GM19351 (cell line): ENCODE data around the gene KPNA4.
"Not testable (repeated sequence)": the region's sequence is repeated elsewhere in the genome, so short reads cannot be mapped to it uniquely, and the experiment has no call there.

Experiments used
- ATAC-seq: cut with Tn5 transposase; IDR thresholded peaks from one replicate; pipeline ENCODE4 v1.9.1; 2021; ENCODE audit warnings: mild to moderate bottlenecking, moderate library complexity; ENCODE audit not compliant: unreplicated experiment

The KPNA4 gene

GRCh38 chr3:160573955-160574525 is 8.7 kb upstream of the KPNA4 start:
- ATAC-seq = not testable (repeated sequence)

- ATAC-seq = no peak
These were observed 4.7 kb upstream of the KPNA4 start for GRCh38 chr3:160569894-160570652.

- ATAC-seq = no peak
These were observed 3.6 kb upstream of the KPNA4 start for GRCh38 chr3:160568989-160569388.

DNA sequence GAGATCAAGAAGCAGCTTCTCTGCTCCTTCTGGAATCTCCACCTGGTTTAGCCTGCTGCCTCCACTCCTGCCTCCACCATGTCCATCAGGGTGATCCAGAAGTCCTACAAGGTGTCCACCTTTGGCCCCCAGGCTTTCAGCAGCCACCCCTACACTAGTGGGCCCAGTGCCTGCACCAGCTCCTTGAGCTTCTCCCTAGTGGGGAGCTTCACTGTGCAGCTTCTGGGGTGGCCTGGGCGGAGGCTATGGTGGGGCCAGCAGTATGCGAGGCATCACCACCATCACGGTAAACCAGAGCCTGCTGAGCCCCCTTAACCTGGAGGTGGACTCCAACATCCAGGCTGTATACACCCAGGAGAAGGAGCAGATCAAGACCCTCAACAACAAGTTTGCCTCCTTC is 2.4 kb upstream of the KPNA4 start:
- no peak for ATAC-seq

- ATAC-seq = no peak
These were observed 1.1 kb upstream of the KPNA4 start for GRCh38 chr3:160566499-160566898.

- peak; percentile 43 for ATAC-seq
These were observed 376 bp downstream of the KPNA4 start for GRCh38 chr3:160564949-160565441.

DNA sequence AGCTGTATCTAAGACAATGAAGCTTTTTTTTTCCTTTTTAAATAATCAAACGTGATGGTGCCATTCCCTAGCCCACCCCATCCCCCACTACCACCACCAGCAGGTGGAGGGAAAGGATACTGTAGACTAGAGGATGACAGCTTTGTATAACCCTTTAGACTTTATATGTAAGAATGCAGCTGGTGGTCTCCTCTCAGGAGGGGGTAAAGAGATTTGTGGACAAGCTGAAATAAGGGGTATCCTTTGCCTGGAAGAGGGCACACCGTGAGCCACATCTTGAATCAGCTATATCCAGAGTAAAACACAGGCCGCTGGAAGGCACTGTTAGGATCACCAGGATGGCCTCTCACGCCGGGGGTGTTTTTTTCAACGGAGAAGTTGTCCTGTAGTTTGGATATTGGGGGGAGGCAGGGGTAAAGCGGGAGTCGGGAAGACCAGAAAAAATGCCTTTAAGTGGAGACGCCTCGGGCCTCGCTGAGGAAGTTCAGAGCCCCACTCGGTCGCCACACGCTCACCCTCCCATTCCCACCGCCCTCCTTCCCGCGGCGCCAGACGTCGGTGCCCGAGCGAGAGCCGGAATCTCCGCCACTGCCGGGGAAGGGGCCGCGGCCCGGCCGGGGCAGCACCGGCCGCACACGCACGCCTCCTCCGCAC is 986 bp downstream of the KPNA4 start:
- ATAC-seq = no peak

DNA sequence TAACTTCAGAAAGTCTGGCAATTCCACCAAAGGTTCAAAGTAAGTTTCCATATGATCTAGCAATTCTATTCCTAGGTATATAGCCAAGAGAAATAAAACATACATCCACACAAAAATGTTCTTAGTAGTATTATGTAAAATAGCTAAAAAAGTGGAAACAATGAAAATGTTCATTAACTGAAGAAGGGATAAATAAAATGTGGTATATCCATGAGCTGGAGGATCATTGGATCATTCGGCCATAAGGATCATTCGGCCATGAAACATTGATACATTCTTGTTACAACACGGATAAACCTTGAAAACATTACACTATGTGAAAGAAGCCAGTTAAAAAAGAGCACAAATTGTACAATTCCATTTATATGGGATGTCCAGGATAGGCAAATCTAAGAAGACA is 2.4 kb downstream of the KPNA4 start:
- ATAC-seq = no peak

DNA sequence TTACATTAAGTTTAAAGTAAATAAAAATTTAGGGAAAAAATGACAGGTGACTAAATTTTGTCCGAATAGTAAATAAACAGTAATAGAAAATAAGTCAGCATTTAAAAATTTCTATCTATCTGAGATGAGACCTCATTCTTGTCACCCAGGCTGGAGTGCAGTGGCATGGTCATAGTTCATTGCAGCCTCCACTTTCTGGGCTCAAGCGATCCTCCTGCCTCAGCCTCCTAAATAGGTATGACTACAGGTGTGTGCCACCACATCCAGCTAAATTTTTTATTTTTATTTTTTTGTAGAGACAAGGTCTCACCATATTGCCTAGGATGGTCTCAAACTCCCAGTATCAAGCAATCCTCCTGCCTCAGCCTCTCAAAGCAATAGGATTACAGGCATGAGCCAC is 7.8 kb downstream of the KPNA4 start:
- ATAC-seq = no peak

GRCh38 chr3:160556141-160556540 is 9.2 kb downstream of the KPNA4 start:
- no peak for ATAC-seq

DNA sequence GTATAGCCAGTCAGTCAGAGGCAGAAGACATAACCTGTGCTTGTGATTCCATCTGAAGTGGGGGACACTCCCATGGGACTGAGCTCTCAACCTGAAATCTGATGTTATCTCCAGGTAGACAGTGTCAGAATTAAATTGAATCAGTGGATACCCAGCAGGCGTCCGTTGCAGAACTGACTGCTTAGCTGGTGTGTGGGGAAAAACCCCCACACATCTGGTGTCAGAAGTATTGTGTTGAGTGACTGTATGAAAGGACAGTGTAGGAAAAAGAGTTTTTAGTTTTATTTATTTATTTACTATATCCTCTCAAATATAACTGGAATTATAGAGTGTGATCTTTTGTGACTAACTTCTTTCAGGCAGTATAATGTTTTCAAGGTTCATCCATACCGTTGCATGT is 10.4 kb downstream of the KPNA4 start:
- no peak for ATAC-seq

- no peak for ATAC-seq
These were observed 11.5 kb downstream of the KPNA4 start for GRCh38 chr3:160553827-160554226.

- ATAC-seq = peak; percentile 62
These were observed 18.6 kb downstream of the KPNA4 start for GRCh38 chr3:160546727-160547126.

DNA sequence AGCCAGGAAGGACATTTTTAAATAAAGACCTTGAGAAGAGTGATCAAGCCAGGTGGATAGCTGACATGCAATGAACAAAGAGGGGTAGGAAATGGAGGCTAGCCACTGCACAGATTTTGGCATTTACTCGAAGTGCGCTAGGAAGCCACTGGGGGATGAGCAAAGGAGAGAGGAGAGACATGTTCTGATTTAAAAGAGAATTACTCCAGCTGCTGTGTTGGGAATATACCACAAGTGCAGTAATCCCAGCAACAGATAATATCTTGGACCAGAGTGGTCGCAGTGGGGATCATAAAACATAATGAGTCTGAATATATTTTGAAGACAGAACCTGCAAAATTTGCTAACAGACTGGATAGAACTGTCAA is 19.9 kb downstream of the KPNA4 start:
- ATAC-seq = no peak

DNA sequence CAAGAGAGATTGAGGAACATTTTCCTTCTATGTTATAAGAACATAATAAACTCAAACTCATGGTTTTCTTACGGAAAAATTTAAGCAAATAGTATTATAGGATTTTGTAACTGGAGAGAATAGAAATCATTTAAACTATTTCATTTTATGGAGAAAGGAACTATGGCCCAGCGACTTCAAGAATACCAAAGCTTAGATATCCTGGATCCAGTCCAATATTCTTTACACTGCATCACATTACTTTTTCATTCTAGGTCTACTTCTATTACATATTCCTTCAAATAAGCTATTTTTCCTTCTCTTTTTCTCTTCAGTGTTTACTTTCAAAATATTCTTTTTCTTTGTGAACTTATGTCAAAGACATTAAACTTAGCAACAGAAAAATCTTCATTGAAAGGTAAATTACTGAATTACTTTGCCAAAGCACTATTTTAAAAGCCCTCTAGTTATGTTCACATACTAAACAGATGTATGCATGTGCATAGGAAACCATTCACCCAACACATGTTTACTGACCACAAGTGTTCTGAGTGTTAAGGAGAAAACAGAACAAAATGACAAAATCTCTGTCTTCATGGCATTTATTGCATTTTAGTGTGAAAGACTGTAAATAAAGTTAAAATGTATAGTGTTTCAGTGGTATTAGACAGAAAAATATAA is 20.4 kb downstream of the KPNA4 start:
- no peak for ATAC-seq

DNA sequence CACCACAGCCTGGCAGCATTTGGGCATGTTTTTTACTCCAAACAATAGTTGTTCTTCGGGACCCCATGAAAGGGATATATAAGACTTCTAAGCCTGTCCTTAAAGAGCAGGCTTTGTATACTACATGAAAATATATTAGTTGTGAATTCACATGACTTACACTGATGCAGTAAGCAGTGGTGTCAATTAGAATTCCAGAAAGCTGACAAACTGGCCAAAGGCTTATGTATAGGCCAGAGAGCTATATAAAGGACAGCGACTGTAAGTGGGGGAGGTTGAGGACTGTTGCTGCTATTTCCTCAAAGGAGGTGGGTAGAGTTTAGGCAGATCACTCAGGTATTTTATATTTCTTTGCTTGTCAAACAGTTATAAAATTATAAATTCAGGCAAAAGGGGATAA is 24.8 kb downstream of the KPNA4 start:
- no peak for ATAC-seq

DNA sequence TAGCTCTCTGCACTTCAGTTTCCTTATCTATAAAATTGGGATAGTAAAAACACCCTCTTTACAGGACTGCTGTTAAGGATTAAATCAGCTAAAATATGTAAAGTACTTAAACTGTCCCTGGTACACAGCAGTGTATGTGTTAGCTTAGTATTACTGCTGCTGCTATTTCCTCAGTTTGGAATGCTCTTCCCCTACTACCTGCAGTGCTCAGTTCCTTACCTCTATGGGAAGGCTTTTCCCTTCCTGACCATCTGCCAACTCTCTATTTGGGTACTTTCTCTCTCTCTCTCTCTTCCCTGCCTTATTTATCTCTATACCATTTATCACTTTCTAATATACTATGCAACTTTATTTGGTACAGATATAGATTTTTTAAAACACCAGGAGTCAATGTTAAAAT is 26.5 kb downstream of the KPNA4 start:
- no peak for ATAC-seq

DNA sequence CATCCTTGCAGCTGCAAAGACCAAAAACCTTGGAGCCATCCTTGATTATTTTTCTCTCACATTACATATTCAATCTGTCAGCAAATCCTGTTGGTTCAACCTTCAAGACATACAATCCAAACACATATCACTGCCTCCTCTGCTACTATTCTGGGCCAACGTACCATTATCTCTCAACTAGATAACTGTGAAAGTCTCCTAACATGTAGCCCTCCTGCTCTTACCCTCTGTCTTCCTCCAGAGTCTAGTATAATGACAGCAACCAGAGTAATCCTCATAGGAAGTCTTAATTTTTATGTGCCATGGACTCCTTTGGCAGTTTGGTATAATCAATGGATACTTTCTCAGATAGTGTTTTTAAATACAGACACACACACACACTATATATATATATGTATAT is 27.6 kb downstream of the KPNA4 start:
- ATAC-seq = no peak

GRCh38 chr3:160532371-160532770 is 33.0 kb downstream of the KPNA4 start:
- ATAC-seq = no peak

DNA sequence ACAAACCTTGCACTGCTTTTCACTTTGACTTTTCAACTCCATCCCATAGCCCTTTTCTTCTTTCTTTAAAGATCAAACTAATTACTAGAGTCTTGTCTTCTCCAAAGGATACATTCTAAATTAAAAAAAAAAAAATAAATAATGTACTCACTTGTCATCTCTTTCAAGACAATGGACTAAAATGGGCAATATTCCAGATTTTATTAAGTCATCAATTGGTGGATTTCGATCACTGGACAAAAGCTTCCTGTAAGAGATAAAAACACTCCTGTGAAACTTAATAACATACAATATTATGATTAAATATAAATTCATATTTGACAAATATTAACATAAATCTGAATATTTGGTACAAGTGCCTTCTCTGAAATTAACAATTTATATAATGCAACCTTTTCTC is 34.1 kb downstream of the KPNA4 start:
- ATAC-seq = no peak

GRCh38 chr3:160516391-160516790 is 49.0 kb downstream of the KPNA4 start:
- ATAC-seq = not testable (repeated sequence)

DNA sequence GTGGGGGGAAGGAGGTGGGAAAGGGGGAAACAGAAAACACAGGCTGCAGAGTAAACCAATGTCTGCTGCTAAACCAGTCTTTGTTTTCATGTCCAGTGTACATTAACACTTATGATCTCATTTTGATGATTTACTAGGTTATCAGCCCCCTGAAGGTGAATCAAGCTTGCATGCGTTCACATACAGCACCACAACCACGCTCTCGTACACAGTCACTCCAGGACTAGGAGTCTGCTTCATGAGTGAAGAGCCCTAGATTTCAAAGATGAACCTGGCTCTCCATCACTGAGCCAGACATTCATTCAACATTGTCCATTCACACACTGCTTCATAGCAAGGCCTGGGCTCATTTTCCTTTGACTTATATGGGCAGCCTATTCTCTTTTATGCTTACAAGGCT is 64.0 kb downstream of the KPNA4 start:
- ATAC-seq = no peak
